GM18909 (cell line): ENCODE measurements around the gene PPARA.

Source experiments
- ATAC-seq: cut with Tn5 transposase; IDR thresholded peaks from one replicate; pipeline ENCODE4 v1.9.1; 2021; ENCODE audit warnings: mild to moderate bottlenecking; ENCODE audit not compliant: unreplicated experiment, poor library complexity

The PPARA gene

GRCh38 chr22:46287873-46288751 is 137.8 kb downstream of the PPARA start:
- peak; percentile 76 for ATAC-seq

- ATAC-seq = no peak
These were observed 138.5 kb downstream of the PPARA start for GRCh38 chr22:46288846-46289243.

GRCh38 chr22:46289244-46289891 is 139.0 kb downstream of the PPARA start:
- no peak for ATAC-seq

GRCh38 chr22:46290121-46290842 is 140.0 kb downstream of the PPARA start:
- ATAC-seq = no peak

GRCh38 chr22:46290843-46291785 is 140.8 kb downstream of the PPARA start:
- ATAC-seq = no peak

GRCh38 chr22:46292173-46292572 is 141.8 kb downstream of the PPARA start:
- ATAC-seq = no peak

- no peak for ATAC-seq
These were observed 142.4 kb downstream of the PPARA start for GRCh38 chr22:46292732-46293131.
